Heart left ventricle (tissue), 13 donors: ENCODE data around the gene HOOK1.

ENCODE experiments used
- POLR2A ChIP-seq, 2 donors: fragments of 450-650 bp; IDR thresholded peaks; one replicate each; pipeline ENCODE4 v1.6.1; 2017; ENCODE audit warnings: antibody characterized with exemption in 2 of 2, mild to moderate bottlenecking in 2 of 2, moderate library complexity in 2 of 2
- TF ChIP-seq, protein P1 (sequence below), 12 donors: fragments of 200-600 bp; sonication (generic) in 4 of 12; IDR thresholded peaks; one replicate each; pipeline versions ENCODE4 v1.5.0 to v1.8.0; 2018 to 2022; ENCODE audit warnings: antibody characterized with exemption in 12 of 12, mild to moderate bottlenecking in 5 of 12
- donor health status: ischemic (EF 13 %, LVEDD 7.1; RV severe dilation, severe dysfunction).
- donor health status: DM: no; HTN: yes; CAD: no.
- donor health status: DM: no; HTN: no; CAD: no.
- donor health status: ischemic (EF 25% LVEDD 6.9; RV normal size, moderate dysfunction).
- donor health status: ischemic (EF 25% LVEDD 5.7; RV mildly dilated, moderate dysfunction).
- donor health status: ischemic (EF 35%, LVEDD 5.7; RV mildly dilated, moderate dysfunction).
- donor health status: nonischemic (EF 11% LVEDD 7.7; RV severe dilation, severe dysfunction).
- donor health status: DM: yes; HTN: yes; CAD: no.
- donor health status: PGD.
- donor health status: ischemic (EF 29% LVEDD 5.4; RV normal size, mild dysfunction).
- donor health status: nonischemic (EF 23%, LVEDD 6.1; RV moderate dilation, normal function).

DNA sequence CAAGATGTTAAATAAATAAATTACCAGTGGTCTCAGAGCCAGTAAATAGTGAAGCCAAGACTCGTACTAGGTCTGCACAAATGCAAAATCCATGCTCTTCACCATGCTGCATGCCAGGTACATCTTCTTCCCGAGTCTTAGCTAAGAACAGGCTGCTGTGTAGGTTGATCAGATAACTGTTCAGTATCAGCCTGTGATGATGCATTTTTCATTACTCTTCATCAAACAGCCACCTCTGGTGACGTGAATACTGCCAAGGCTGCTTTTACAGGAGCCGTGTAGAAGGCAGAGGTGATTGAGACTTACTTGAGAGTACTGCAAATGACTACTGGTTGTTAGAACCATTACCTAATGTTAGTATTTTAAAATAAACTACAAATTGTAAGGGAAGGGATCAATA is 39.3 kb upstream of the HOOK1 start:
- TF ChIP-seq, protein P1, sequence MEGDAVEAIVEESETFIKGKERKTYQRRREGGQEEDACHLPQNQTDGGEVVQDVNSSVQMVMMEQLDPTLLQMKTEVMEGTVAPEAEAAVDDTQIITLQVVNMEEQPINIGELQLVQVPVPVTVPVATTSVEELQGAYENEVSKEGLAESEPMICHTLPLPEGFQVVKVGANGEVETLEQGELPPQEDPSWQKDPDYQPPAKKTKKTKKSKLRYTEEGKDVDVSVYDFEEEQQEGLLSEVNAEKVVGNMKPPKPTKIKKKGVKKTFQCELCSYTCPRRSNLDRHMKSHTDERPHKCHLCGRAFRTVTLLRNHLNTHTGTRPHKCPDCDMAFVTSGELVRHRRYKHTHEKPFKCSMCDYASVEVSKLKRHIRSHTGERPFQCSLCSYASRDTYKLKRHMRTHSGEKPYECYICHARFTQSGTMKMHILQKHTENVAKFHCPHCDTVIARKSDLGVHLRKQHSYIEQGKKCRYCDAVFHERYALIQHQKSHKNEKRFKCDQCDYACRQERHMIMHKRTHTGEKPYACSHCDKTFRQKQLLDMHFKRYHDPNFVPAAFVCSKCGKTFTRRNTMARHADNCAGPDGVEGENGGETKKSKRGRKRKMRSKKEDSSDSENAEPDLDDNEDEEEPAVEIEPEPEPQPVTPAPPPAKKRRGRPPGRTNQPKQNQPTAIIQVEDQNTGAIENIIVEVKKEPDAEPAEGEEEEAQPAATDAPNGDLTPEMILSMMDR (IDR thresholded peaks at IDR 0.05) = no peak
- no peak for TF ChIP-seq POLR2A (IDR thresholded peaks at IDR 0.05)
